Cerebellar cortex (tissue), 1 donor: ENCODE measurements around the gene GALNT9.

Experiments
- DNase-seq: peaks from one replicate; pipeline ENCODE4 v3.0.0-alpha.2; 2015; ENCODE audit warnings: low spot score

GALNT9 gene

DNA sequence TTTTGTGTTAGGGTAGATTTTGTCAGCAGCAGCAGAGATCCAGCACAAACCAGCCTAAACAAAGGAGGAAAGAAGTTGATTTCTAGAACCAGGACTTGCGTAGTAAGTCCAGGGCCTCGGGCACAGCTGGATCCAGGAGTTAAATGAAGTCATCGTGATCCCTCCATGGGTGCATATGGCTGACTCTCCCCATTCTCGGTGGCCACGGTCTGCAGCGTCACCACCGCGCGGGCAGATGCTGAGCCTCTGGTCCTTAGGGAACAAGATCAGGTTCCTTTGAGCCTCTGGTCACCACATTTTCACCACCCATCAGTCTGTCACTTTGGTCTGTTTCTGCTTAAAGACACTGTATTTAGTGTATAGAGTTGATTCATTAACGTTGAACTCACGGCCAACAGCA is 14.8 kb upstream of the GALNT9 start:
- DNase-seq: no peak

GRCh38 chr12:132343294-132344004 is 14.1 kb upstream of the GALNT9 start:
- peak; percentile 21 for DNase-seq

DNA sequence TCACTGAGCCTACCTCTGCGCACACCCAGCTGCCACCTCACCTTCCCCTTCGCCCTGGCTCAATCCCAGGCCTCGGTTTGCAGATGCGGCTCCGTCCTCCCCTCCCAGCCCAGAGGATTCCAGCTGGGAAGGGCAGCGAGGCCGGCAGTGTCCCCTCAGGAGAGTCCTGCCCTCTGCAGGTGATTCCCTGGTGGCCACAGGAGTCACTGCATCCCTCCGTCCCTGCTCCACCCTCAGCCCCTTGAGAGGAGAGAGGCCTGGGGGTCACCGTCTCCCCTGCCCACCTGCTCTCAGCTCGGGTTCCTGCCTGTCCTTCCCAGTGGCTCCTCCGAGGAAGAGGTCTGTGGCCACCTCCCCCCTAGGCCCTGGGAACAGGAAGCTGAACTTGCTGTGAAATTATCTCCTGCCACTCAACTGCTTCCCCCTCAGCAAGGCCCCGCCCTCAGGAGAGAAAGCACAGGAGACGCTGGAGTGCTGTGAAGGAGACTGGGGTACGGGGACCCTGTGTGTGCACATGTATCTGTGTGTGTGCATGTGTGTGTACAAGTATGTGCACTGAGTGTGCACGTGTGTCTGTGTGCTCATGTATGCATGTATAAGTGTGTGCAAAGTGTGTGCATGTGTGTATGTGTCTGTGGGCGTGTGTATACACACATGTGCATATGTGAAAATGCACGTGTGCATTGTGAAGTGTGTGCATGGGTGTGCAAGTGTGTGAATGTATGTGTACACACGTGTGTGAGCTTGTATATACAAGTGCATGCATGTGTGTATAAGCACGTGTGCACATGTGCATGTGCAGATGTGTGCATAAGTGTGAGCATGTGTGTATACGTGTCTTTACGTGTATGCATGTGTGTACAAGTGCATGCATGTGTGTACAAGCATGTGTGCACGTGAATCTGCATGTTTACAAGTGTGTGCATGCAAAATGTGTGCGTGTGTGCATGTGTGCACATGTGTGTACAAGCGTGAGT is 13.2 kb upstream of the GALNT9 start:
- DNase-seq: no peak

DNA sequence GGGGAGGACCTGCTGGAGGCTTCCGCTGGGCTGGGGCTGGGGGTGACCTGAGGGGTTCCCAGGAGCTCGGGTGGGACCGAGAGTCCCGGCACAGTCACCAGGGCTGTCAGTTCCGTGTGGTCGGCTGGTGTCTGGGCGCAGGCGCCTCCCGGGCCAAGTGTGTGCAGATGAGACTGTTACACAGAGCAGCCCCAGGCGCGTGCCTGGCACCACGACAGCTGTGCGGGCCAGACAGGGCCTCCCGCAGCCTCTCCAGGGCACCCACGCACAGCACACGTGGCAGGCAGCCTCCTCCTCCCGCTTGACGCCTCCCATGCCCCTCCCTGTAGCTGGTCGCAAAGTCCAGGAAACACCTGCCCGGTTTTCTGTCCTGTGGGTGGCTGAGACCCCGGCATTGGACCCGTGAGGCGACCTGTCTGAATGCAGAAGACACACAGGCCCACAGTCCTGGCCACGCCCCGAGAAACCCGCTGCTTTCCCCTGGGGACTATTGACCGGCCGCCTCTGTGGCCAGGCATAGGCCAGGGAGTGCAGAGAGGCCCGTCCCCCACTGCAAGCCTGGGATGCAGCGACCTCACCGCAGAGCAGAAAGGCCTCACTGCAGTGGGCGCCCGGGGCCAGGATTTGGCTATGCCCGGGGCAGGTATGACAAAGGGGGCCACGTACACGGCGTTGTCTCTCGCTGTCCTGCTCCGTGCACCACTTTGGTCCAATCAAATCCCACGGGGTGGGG is 12.1 kb upstream of the GALNT9 start:
- no peak for DNase-seq

GRCh38 chr12:132340266-132341035 is 11.1 kb upstream of the GALNT9 start:
- DNase-seq: no peak

GRCh38 chr12:132339856-132340255 is 10.5 kb upstream of the GALNT9 start:
- DNase-seq: no peak

DNA sequence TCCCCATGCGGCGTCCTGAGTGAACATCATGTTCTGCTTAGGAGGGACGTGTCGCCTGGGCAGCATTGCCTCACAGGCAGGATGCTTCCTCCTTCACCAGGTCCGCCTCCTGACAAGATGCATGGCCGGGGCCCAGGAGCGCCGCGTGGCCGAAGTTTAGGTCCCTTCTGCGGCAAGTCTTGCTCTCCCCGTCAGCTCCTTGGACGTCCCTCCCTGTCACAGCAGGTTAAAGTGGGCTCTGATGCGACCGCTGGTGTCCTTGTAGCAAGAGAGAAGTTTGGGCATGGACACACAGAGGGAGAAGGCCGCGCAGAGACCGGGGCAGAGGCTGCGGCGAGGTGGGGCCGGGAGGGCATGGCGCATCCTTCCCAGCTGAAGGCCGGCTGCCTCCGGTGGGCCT is 9.4 kb upstream of the GALNT9 start:
- DNase-seq: no peak

DNA sequence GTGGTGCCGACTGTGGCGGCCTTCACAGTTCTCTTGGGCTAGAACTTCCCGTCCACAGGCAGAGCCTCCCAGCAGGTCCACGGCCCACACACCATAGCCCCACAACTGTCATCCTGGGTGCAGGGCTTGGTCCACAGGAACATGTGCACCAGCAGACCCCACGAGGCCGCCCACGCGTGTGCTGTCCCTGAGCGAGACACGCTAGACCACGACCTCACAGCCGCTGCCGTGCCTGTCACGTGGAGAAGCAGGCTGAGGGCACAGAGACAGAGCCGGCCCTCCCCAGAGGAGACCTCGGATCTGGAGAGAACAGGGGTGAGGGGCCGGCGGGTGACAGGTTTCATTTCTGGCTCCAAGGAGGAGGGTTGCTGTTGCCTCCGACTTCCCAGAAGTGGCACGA is 8.9 kb upstream of the GALNT9 start:
- DNase-seq: no peak

DNA sequence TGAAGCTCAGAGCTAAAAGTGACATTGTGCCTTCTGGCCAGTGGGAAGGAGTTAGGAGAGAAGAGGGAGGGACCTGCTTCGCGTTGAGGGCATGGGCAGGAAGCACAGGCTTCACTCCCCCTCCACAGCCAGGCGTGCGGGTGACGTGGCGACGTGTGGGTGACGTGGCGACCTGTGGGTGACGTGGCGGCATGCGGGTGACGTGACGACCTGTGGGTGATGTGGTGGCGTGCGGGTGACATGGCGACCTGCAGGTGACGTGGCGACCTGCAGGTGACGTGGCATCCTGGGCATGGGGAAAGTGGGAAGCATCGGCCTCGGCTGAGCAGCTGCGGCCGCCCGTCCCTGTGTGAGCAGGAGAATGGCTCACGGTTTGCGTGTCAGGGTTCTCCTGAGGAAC is 8.2 kb upstream of the GALNT9 start:
- no peak for DNase-seq

GRCh38 chr12:132336451-132337413 is 7.3 kb upstream of the GALNT9 start:
- DNase-seq: peak; percentile 86

DNA sequence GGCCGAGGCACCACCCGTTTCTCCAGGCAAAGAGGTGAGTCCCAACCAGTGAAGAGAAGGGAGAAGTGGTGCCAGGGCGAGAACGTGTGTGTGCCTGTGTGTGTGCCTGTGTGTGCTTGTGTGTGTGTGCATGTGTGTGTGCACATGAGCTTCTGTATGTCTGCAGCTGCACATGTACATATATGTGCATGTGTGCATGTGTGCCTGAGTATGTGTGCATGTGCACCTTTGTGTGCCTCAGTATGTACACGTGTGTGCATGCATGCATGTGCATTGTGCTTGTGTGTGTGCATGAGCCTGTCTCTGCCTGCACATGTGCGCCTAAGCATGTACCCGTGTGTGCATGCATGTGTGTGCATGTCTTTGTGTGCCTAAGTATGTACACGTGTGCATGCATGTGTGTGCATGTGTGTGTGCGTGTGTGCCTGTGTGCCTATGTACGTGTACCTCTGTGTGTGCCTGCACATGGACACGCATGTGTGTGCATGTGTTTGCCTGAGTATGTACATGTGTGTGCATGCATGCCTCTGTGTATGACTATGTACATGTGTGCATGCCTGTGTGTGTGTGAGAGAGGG is 5.9 kb upstream of the GALNT9 start:
- no peak for DNase-seq

DNA sequence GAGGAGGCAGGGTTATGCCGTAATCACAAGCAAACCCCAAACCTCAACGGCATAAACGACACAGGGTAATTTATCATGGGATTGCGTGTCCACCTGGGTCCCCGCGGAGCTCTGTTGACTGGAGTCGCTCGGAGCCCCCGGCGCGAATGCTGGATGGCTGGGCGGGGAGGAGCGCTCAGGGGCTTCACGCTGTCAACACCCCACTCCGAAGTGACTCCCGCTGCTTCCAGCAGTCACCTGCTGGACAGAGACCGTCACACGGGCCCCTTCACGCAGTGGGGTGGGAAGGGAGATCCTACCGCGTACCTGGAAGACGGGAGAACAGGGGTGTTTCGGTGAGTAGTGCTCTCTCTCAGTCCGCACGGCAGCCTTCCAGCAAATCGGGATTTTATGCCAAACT is 4.4 kb upstream of the GALNT9 start:
- no peak for DNase-seq

DNA sequence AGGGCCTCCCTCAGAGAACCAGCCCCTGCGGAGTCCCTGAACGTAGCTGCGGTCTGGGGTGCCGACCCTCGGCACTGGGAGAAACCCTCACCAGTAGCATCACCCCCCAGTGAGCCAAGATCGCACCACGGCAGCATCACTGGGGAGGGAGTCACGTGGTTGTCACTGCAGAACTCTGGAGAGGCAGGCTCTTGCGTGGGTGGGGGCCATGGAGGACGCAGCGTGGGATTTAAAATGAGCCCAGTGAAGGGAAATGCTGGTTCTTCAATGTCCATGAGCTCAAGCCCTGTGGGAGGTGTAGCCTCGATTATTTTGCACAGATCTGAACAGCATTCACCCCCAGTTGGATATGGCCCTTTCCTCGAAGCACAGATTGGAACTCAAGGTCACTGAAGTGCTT is 3.9 kb upstream of the GALNT9 start:
- DNase-seq: no peak

GRCh38 chr12:132330549-132330881 is 1.1 kb upstream of the GALNT9 start:
- DNase-seq: no peak

GRCh38 chr12:132329720-132330548 is 545 bp upstream of the GALNT9 start:
- DNase-seq: no peak

GRCh38 chr12:132328282-132329029 is 933 bp downstream of the GALNT9 start:
- no peak for DNase-seq

GRCh38 chr12:132327336-132328171 is 1.8 kb downstream of the GALNT9 start:
- DNase-seq: peak; percentile 97

DNA sequence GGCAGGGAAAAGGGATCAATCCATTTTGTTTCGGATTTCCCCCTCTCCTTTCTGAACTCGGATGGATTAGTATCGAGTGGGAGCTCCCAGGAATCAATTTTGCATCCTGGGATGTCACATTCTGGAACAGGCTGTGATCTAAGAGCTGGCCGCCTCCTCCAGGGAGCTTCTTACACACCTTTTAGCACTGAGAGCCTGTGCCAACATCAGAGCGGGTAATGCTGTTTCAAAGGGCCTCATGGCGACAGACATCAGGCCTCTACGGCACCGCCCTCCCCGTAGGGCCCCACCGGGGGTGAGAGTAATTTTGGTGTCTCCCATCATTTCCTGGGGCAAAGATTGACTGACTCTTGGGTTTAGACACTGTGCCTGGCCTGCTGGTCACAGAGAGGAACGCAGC is 2.7 kb downstream of the GALNT9 start:
- no peak for DNase-seq
